Stimulated activated CD4-positive, alpha-beta T cell treated with anti-CD3 and anti-CD28 coated beads, Interleukin-1b, Interleukin-23, amount 100 ng/mL, for 24 hours (primary cell): Measurements from ENCODE around the gene SF3B6.

Source experiments
- DNase-seq, 4 experiments: peaks; one replicate each; pipeline ENCODE4 v3.0.0-alpha.2; 2020; ENCODE audit warnings: low read depth in 4 of 4, low spot score in 1 of 4

SF3B6 gene

DNA sequence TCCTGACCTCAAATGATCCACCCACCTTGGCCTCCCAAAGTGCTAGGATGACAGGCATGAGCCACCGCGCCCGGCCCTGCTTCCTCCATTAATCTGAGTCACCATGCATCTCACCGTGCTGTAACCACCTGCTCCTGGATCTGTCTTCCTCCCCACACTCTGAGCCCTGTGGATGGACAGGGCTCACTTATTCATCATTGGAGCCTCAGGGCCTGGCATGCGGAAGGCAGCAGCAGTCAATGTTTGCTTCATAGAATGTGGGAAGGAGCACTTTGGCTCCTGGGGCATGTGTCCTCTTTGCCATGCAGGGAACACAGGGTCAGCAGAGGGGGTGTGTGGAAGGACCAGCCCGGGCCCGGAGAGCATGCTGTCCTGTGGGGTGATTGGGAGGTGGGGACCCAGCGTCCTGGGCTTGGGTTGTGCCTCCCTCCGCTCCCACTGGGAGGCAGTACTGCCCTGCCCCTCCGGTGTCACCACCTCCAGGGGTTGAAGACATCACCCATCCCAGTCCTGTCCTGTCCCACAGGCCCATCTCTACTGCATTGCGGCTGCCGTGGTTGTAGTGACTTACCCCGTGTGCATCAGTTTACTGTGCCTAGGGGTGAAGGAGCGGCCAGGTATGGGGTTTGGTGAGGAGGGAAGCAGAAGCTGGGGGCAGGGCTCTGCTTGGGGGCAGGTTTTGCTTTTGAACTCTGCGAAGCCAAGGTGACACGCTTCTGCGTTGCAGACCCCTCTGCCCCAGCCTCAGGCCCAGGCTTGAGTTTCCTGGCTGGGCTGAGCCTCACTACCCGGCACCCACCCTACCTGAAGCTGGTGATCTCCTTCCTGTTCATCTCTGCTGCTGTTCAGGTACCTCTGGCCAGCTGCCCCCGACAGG lies 54.8 kb downstream of the SF3B6 start:
- no peak for DNase-seq

- no peak for DNase-seq
Observed at GRCh38 chr2:24020244-24020643, 55.9 kb downstream of the SF3B6 start.

- no peak for DNase-seq
Observed at GRCh38 chr2:24019729-24020128, 56.4 kb downstream of the SF3B6 start.

- no peak for DNase-seq
Observed at GRCh38 chr2:24018241-24018640, 57.9 kb downstream of the SF3B6 start.

DNA sequence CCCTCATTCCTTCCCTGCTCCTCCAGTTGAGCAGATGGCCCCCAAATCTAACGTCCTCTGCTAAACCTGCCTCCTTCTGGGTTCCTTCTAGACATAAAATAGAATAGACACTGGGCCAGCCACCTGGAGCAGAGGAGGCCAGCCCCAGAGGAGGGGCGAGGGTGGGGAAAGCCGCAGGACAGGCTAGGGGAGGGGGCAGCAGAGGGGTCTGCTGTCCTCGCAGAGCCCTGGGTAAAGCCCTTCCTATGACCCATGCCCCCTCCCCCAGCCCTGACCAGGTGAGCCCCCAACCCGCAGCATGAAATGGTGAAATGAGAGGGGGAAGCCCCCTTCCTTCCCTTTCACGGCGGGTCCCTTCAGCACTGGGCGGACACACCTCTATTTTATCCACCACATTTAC lies 58.4 kb downstream of the SF3B6 start:
- no peak for DNase-seq
